Urinary bladder (tissue), 4 donors: ENCODE results near the gene IRF2. TPM values are rescaled to one million over a fixed set of nuclear protein-coding genes. Genes with fewer than 3 reads are reported as not detected.
A peak's percentile ranks its signal among the peaks of the same experiment; 100 is the strongest.

Experiments used
- DNase-seq: peaks from one replicate; pipeline ENCODE4 v3.0.0-alpha.2; 2015; ENCODE audit errors: extremely low spot score
- H3K27ac ChIP-seq: one replicate; pipeline ENCODE4 v1.5.1; 2013; ENCODE audit warnings: low read depth, mild to moderate bottlenecking, moderate library complexity
- H3K36me3 ChIP-seq: one replicate; pipeline ENCODE4 v1.6.1; 2013; ENCODE audit warnings: mild to moderate bottlenecking, moderate library complexity; ENCODE audit not compliant: insufficient read depth
- H3K4me1 ChIP-seq: one replicate; pipeline ENCODE4 v1.6.1; 2013; ENCODE audit warnings: mild to moderate bottlenecking, moderate library complexity; ENCODE audit not compliant: insufficient read depth
- H3K4me3 ChIP-seq: one replicate; pipeline ENCODE4 v1.5.1; 2013; ENCODE audit warnings: low read depth, low read length
- WGBS: extraction: QIAGEN DNeasy Blood & Tissue Kit; methylation state at CpG from one replicate; pipeline ENCODE4 v1.1.7; 2013; 5-methylcytosine and 5-hydroxymethylcytosine counted together
- polyA plus RNA-seq: library from polyadenylated mRNA; stranded (reverse); fragments of 200-250 nt; gene quantifications from one replicate; pipeline ENCODE4 v1.2.3, GENCODE V29; 2013
- total RNA-seq: library from RNA; depleted of rRNA; stranded (reverse); fragments of >200 nt; gene quantifications from one replicate; pipeline ENCODE4 v1.2.3, GENCODE V29; 2014
- donor health status: healthy with polysubstance abuse.
- donor health status: healthy.

IRF2 gene
- total RNA-seq (35.6 TPM), polyA plus RNA-seq (39.5 TPM)

DNA sequence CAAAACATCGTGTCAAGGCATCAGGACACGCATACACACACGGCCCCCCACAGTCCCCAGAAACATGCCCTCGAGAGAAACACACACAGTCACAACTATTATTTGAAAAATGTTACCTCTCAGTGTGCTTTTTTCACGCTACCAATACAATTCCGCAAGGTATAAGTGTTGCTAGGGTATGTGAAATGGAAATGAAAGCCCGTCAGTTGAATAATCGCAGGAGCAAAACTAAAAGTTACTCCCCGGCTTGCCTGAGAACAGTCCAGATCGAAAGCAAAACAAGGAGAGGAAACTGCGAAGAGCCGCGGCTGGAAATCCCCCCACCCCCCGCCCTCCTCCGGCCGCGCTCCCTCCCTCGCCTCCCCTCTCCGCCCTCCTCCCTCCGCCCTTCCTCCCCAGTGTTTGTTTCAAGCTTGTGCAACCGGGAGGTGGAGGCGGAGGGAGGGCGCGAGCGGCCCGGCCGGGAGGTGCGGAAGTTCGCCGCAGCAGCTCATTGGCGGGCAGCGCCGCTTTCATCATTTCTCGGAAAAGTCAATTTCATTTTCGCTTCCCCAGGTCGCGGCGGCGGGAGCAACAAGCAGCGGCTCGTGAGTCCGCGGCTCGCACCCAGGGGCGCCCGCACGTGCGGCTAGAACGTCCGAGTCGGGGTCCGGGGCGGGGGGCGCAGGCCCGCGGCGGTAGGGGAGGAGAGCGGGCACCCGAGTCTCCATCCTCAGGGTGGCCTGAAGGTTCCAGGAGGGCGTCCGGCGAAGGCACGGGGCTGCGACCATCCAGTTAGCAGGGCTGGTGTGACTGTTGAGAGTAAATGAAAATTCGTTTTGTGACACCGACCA lies at the start of gene IRF2:
IRF2 (minus strand) TSS at position 288 of the 833 bp plus-strand sequence. CDS start 45,486 bp downstream, outside the sequence.
- under 1% methylated on average over 66 of the region's 66 CpGs for WGBS
- peaks cover 3% of the 10 kb centered on the region for H3K4me1 ChIP-seq

DNA sequence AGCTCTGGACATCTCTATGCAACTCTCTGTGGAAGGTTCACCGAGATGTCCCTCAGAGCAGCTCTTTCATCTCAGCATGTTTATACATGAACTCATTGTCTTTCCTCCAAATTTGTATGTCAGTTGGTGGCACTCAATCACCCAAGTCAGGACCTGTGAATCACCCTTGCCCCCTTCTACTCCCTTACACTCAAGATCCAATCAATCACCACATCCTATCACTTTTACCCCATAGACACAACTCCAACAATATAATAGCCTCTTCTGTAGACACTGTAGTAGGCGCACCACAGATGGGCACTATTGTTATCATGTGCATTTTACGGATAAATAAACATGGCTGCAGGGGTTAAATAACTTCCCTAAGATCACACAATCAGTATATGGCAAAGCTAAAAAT lies 41.3 kb upstream of the IRF2 start:
- WGBS, result 96% methylated on average over 3 of the region's 3 CpGs
- Histone ChIP-seq H3K27ac (no peak overlapping the region), H3K36me3 (no peaks in the 10 kb centered on the region), H3K4me1 (peaks cover 2% of the 10 kb centered on the region), H3K4me3 (no peak overlapping the region)
- DNase-seq, result no peak

More for the DNA sequence above, at the start of gene IRF2:
- H3K27ac ChIP-seq, result peak within 1 kb of the TSS; percentile 99
- peak; percentile 95 for DNase-seq
- H3K4me3 ChIP-seq, result peak within 1 kb of the TSS; percentile 99
- H3K36me3 ChIP-seq, result no peaks in the 10 kb centered on the region

DNA sequence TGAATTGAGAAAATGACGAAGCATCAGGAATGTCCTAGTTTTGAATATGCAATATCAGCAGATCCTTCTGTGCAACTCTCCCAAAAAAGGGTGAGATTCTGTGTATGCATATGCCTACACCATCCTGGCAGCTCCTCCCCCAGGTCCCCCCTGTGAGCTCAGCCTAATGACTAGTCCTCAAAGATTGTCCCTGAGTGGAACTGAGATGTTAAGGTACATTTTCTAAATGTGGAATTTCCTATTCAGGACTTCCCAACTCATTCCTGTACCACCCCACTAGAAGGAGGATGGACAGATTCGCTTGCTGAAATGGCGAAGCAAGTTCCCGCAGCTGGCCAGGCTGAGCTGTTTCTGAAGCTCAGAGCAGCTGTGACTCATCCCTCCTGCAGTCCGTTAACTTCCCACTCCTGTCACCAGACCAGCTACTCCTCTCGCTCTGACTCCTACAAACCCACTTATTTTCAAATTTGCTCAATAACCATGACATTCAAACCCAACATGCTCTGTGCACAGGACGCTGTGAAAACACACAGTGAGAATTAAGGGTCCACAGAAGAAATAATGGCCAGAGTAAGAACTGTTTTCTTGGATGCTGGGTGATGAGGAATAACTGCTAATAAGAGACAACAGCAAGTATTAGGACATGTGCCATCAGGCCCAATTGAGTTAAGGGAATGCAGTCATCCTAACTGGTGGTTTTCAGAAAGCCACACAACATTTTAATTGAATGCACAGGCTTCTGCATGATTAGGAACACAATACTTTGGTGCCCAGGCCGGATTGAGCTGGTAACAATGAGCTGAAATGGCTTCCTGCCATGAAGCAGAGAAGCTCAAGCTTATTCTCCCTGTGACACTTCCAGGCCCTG lies 40.0 kb upstream of the IRF2 start:
- no peak overlapping the region for H3K4me3 ChIP-seq
- WGBS, result 30% methylated on average over 8 of the region's 8 CpGs
- no peak for DNase-seq

DNA sequence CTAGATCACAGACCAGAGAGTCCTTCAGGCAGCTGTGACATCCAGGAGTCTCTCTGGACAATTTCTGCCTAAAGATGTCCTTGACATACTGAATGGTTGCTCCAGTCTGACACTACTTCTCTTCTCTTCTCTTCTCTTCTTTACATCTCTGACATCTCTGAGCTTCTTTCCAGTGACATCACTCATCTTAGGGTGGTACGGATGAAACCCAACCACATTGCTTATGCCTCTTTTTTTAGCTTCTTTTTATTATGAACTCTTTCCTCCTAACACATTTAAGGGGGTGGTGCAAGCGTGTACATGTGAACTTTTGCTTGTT lies 39.4 kb upstream of the IRF2 start:
- Histone ChIP-seq H3K36me3 (no peaks in the 10 kb centered on the region), H3K4me1 (peaks cover 2% of the 10 kb centered on the region), H3K27ac (no peak overlapping the region), H3K4me3 (no peak overlapping the region)
- DNase-seq, result no peak
- WGBS, result 65% methylated on average over 2 of the region's 2 CpGs

More for the DNA sequence above, 40.0 kb upstream of the IRF2 start:
- Histone ChIP-seq H3K27ac (no peak overlapping the region), H3K4me1 (peaks cover 2% of the 10 kb centered on the region), H3K36me3 (no peaks in the 10 kb centered on the region)

DNA sequence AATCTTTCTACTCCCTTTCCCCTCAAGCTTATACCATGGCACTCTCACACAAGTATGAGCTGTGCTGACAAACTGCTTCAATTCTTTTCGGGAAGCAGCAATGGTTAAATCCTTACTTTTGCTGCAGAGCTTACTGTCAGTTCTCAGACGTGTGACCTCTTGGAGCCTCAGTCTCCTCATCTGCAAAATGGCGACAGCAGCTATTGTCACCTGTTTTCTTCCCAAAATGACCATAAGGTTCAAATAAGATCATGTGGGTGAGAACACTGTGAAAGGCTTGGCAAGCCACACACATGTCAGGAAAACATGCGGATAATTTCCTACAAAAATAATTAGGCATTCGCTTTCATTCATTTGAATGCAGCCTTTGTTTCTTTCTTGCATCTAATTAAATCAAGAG lies 36.8 kb upstream of the IRF2 start:
- Histone ChIP-seq H3K36me3 (no peaks in the 10 kb centered on the region), H3K4me1 (peaks cover 2% of the 10 kb centered on the region), H3K4me3 (no peak overlapping the region), H3K27ac (no peak overlapping the region)
- WGBS, result 91% methylated on average over 5 of the region's 5 CpGs
- no peak for DNase-seq

DNA sequence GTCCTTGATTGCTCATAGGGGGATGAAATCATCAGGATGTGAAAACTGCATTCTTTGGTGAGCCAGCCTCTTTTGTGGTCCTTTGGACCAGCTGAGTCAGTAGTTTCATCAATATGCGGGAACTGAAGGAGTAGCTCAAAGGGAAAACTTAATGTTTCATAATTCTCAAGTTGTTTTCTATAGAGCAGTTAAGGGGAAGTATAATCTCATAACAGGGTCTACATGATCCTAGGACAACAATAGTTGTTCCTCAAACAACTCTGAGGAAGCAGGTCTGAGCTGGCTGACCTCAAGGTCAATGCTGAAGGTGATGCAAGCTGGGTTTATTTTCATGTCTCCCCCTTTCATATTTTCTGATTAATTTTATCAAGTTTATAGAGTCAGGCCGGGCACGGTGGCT lies 36.1 kb upstream of the IRF2 start:
- DNase-seq, result no peak
- Histone ChIP-seq H3K4me1 (peaks cover 2% of the 10 kb centered on the region), H3K27ac (no peak overlapping the region), H3K36me3 (no peaks in the 10 kb centered on the region), H3K4me3 (no peak overlapping the region)
- 90% methylated on average over 3 of the region's 3 CpGs for WGBS

DNA sequence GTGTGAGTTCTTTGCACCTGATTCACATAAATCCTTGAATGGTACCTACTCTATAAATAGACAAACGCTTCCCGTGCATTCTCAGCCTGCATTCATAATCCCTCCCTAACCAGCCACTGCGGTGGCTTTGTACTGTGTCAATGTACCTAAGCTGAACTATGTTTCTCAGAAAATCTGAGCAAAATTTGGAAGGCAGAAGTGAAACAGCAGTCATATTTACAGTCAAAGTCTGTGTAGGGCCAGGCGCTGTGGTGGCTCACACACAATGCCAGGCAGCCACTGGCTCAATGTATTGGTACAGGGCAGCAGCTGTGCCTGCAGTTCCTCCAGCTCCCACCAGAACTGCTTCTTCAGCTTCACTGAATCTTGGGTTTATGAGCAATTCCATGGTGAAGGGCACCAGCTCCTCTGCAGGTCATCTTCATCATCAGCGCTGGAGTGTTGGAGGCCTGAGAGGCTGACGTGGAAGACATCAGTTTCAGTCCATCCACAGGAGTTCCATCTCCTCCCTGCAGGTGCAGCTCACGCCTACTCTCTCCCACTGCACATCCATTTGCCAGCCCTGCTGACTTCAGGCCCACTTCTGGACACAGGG lies 32.3 kb upstream of the IRF2 start:
- H3K4me3 ChIP-seq, result no peak overlapping the region
- no peaks in the 10 kb centered on the region for H3K4me1 ChIP-seq
- 81% methylated on average over 7 of the region's 7 CpGs for WGBS
- no peak overlapping the region for H3K27ac ChIP-seq
- DNase-seq, result no peak
- no peaks in the 10 kb centered on the region for H3K36me3 ChIP-seq

DNA sequence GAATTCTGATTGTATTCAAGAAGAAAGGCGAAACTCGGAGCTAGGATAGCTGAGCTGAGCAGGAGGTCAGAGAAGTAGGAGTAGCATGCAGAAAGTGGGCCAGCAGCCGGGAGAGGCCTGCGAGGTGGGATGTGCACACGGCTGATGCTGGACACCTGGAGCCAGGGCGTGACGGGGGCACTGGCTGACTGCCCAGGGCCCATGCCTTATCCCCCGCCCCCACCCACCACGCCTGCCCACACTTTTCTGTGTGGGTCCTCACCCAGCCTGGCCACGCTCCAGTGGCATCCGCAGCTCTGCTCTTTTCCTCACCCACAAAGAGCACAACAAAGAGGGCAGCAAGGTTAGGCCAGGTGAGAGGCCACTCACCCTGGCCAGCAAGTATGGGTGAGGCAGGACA lies 30.0 kb upstream of the IRF2 start:
- no peak overlapping the region for H3K27ac ChIP-seq
- DNase-seq, result no peak

DNA sequence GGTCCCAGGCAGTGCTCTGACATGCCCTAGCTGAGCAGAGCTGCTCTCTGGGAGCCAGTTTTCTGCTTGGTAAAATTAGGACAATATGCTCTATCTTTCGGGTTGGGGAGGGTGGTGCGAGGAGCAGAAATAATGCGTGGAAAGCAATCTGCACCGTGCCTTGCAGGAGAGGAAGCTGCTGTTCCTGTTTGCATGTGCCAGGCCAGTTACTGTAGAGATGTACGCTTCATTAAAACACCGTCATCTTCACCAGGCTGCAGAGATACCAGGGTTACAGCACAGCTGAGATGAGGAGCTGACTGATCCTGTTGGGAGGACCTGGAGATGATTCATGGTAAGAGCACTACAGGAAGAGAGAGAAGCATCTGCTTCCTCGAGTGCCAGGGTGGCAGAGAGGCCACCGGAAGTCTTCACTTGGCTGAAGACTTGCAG lies 29.5 kb upstream of the IRF2 start:
- 68% methylated on average over 8 of the region's 8 CpGs for WGBS
- no peaks in the 10 kb centered on the region for H3K4me1 ChIP-seq
- DNase-seq, result no peak
- no peaks in the 10 kb centered on the region for H3K36me3 ChIP-seq
- no peak overlapping the region for H3K4me3 ChIP-seq
- H3K27ac ChIP-seq, result no peak overlapping the region

More for the DNA sequence above, 30.0 kb upstream of the IRF2 start:
- Histone ChIP-seq H3K4me3 (no peak overlapping the region), H3K4me1 (no peaks in the 10 kb centered on the region), H3K36me3 (no peaks in the 10 kb centered on the region)
- WGBS, result 87% methylated on average over 11 of the region's 11 CpGs

DNA sequence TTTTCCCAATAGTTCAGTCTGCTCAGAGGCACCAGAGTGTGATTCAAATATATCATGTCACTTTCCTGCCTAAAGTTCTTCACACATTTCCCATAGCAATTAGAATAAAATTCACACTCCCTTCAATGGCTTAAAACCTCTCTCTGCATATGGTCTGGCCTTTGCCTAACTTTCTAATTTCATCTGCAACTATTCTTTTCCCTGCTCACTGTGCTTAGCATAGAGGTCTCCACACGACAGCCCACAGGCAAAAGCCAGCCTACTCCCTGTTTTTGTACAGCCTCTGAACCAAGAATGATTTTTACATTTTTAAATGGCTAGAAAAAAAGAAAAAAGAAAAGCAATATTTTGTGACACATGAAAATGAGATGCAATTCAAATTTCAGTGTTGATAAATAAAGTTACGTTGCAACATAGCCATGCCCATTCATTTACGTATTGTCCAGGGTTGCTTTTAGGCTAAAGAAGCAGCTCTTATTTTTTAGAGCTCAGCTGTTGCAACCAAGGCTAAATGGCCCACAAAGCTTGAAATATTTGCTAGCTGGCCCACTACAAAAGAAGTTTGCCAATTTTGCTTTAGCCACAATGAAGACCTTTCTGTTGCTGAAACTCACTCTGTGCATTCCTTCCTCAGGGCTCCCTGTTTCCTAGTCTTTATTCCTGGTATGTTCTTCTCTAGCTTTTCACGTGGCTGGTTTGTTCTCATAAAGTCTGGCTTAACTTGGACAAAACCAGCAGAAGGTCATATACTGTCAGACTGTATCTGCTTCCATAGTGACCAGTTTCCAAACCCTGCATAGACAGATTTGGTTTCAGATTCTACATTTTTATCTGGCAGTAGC lies 26.6 kb upstream of the IRF2 start:
- Histone ChIP-seq H3K4me3 (no peak overlapping the region), H3K4me1 (no peaks in the 10 kb centered on the region), H3K27ac (no peak overlapping the region), H3K36me3 (no peaks in the 10 kb centered on the region)
- DNase-seq, result no peak
- WGBS, result 87% methylated on average over 4 of the region's 4 CpGs

DNA sequence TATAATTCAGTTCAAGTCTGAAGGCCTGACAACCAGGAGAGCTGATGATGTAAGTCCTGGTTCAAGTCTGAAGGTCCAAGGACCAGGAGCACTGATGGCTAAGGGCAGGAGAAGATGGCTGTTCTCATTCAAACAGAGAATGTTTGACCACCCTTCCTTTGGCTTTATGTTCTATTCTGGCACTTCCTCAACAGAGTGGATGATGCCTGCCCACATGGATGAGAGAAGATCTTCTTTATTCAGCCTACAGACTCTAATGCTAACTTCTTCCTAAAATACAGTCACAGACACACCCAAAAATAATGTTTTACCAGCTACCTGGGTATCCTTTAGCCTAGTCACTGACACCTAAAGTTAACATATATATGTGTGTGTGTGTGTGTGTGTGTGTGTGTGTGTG lies 25.6 kb upstream of the IRF2 start:
- Histone ChIP-seq H3K4me1 (no peaks in the 10 kb centered on the region), H3K4me3 (no peak overlapping the region), H3K36me3 (no peaks in the 10 kb centered on the region), H3K27ac (no peak overlapping the region)
- no peak for DNase-seq

DNA sequence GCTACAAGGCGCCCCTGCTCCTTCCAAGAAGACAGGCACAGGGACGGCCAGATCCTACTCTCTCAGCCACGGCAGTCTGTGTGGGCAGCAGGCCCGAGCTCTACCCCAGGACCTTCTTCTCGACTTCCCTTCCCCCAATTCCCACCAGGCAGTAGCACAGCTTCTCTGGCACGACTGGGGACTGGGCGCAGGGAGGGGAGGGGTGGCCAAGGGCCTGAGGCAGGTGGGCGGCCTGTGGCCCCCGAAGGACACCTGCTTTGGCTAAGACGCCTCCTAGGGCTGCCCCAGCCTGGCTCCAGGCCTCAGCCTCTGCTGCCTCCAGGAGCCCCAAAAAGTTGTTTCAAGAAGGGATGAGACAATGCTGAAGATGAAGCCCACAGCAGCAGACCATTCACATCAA lies 24.2 kb upstream of the IRF2 start:
- no peak overlapping the region for H3K27ac ChIP-seq
- no peaks in the 10 kb centered on the region for H3K36me3 ChIP-seq
- no peak for DNase-seq
- no peak overlapping the region for H3K4me3 ChIP-seq
- no peaks in the 10 kb centered on the region for H3K4me1 ChIP-seq
- 93% methylated on average over 10 of the region's 10 CpGs for WGBS

DNA sequence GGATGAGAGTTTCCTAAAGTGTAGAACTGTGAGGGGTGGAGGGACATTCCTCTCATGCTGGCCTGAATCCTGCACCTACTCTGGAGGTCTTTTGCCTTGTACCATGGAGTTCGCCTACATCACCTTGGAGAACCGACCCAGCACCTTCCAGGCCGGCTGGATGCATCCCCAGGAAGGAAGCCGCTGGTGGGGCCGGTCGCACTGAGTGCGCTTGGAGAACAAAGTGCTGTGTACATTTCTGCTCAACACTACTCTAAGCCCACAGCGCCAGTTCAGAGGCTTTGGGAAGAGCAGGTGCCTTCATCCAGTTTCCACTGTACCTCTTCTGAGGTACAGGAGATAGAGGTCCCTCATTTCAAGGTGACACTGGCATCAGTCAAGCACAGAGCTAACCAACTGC lies 15.4 kb upstream of the IRF2 start:
- H3K4me3 ChIP-seq, result no peak overlapping the region
- no peaks in the 10 kb centered on the region for H3K36me3 ChIP-seq
- DNase-seq, result no peak
- no peak overlapping the region for H3K27ac ChIP-seq
- no peaks in the 10 kb centered on the region for H3K4me1 ChIP-seq
- 93% methylated on average over 8 of the region's 8 CpGs for WGBS
